ENCODE data around the gene SDHA.
"Not testable (repeated sequence)": the region's sequence is repeated elsewhere in the genome, so short reads cannot be mapped to it uniquely, and the experiment has no call there.

DNA sequence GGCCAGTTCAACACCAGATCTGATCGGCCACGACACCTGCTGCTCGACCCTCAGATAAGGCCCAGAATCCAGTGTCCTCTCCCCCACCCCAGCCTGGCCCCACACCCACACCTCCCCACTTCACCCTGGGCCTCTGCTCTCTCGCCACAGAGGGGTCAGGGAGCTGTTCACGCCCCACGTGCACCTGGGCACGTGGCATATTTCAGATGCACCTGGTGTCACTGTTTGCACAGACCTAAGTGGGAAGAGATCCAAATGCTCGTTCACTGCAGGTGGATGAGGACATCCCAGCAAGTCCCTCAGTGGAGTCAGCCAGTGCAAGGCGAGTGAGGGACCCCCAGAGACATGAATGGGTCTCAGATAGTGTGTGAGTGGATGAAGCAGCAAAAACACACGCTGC lies 78.1 kb downstream of the SDHA start:
- TF ChIP-seq, protein P1, sequence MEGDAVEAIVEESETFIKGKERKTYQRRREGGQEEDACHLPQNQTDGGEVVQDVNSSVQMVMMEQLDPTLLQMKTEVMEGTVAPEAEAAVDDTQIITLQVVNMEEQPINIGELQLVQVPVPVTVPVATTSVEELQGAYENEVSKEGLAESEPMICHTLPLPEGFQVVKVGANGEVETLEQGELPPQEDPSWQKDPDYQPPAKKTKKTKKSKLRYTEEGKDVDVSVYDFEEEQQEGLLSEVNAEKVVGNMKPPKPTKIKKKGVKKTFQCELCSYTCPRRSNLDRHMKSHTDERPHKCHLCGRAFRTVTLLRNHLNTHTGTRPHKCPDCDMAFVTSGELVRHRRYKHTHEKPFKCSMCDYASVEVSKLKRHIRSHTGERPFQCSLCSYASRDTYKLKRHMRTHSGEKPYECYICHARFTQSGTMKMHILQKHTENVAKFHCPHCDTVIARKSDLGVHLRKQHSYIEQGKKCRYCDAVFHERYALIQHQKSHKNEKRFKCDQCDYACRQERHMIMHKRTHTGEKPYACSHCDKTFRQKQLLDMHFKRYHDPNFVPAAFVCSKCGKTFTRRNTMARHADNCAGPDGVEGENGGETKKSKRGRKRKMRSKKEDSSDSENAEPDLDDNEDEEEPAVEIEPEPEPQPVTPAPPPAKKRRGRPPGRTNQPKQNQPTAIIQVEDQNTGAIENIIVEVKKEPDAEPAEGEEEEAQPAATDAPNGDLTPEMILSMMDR (IDR thresholded peaks at IDR 0.05): not testable (repeated sequence)
- TF ChIP-seq POLR2A (IDR thresholded peaks at IDR 0.05): not testable (repeated sequence)
